Stimulated activated CD4-positive, alpha-beta T cell treated with anti-CD3 and anti-CD28 coated beads, Interleukin-4, amount 100 ng/mL, for 48 hours (primary cell): Measurements from ENCODE around the gene CENPT.
A peak's percentile ranks its signal among the peaks of the same experiment; 100 is the strongest.

ENCODE experiments used
- DNase-seq, 2 donors: peaks; one replicate each; pipeline ENCODE4 v3.0.0-alpha.2; 2020; ENCODE audit warnings: low read depth in 2 of 2

Gene CENPT

GRCh38 chr16:67807148-67807682 lies 40.3 kb downstream of the CENPT start:
- no peak for DNase-seq

DNA sequence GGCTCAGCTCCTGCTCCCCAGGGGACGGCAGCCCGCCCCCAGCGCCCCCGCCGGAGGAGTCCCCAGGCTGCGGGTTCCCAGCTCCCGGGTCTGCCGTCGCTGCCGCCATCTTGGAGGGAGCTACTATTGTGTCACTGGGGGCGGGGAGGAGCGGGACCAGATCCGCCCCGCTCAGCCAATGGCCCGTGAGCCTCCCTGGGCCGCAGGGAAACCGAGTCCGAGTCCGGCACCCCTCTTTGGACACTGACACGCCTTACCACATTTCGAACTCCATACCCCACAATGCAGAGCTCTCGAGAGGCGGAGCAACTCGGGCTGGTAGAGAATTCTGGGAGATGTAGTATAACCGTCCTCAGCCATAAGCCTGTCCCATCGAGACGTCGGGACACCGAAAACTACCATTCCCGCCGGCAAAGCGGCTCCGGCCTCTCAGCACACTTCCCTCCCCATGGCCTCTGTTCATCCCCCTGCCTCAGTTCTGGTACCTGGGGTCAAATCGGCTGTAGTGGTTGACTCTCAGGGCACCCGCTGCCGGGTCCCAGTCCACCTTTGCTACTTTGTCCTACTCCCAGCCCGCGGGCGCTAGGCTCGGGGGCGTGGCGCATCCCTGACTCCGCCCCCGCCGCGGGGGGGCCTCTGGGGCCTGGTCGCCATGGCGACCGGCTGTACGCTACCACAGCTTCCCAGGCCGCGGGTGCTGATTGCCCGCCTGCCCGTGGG lies 40.9 kb downstream of the CENPT start, which contains the start of the genes RANBP10 and TSNAXIP1:
Gene RANBP10, minus strand, starts transcription at position 133 of the 720 bp plus-strand sequence. Its CDS starts 24 bp downstream, at position 109.
Gene TSNAXIP1, plus strand, starts transcription at position 462 of the 720 bp plus-strand sequence. CDS start 261 bp downstream, outside the sequence.
- peak; percentile 89 to 95 for DNase-seq

GRCh38 chr16:67805718-67806427 lies 41.6 kb downstream of the CENPT start:
- no peak for DNase-seq

- DNase-seq: no peak
Observed at GRCh38 chr16:67804853-67805542, 42.5 kb downstream of the CENPT start.

GRCh38 chr16:67803894-67804293 lies 43.6 kb downstream of the CENPT start:
- no peak for DNase-seq

GRCh38 chr16:67801883-67802282 lies 45.6 kb downstream of the CENPT start:
- DNase-seq: no peak

DNA sequence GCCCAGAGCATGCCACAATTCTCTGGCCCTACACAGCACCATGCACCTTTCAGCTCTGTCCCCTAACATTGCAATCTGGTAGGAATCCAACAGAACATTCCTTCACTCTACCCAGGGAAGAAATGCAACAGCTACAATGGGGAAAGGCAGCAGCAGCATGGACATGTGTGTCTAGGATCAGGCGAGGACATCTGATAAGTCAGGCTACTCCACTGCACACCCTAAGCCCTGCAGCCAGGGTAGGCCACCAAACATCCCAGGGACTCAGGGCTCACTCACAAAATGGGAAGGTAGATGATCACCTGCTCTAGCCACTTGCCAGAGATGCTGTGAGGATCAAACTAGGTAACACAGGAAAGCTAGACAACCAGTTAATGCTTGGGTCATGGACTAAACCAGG lies 46.3 kb downstream of the CENPT start:
- no peak for DNase-seq

GRCh38 chr16:67800338-67800926 lies 47.1 kb downstream of the CENPT start:
- no peak for DNase-seq

GRCh38 chr16:67796099-67796718 lies 51.3 kb downstream of the CENPT start:
- DNase-seq: no peak

GRCh38 chr16:67790071-67790470 lies 57.4 kb downstream of the CENPT start:
- no peak for DNase-seq

GRCh38 chr16:67786491-67786890 lies 61.0 kb downstream of the CENPT start:
- DNase-seq: no peak

DNA sequence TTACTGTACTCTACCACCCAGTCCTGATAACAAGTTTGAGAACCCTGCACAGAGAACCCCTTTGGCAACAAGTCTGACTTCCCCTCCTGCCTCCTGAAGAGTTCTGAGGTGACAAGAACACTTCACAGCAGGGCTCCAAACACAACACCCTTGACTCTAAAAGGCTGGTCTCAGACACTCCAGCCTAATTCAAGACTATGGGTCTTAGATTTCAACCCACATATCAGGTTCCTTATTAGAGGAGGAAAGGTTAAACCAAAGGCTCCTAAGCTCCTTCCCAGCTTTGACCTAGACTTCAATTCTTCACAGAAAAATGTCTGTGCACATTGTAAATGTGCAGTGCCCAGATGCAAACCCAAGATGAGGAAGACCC lies 64.2 kb downstream of the CENPT start:
- no peak for DNase-seq

DNA sequence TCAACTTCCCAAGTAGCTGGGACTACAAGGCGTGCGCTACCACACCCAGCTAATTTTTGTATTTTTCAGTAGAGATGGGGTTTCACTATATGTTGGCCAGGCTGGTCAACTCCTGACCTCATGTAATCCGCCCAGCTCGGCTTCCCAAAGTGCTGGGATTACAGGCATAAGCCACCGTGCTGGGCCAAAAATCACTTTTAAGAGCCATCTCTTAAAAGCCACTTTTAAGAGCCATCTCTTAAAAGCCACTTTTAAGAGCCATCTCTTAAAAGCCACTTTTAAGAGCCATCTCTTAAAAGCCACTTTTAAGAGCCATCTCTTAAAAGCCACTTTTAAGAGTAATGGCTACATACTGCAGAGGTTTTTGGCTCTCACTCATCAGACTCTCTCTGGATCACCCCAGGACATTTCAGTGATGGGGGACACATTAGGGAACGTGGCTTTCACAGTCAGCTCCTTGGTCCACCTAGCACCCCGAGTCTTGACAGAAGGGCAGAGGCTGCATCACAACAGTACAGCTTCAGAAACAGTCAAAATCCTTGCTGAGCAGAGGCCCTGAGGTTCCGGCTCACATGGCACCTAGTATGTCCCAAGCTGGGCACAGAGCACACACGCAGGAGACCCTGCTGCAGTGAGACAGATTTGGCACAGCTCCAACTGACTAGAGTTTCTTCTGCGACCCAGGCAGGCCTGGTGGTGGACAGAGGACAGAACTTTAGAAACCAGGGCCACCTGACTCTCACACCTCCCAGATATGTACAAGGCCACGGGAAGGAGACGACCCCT lies 64.7 kb downstream of the CENPT start:
- DNase-seq: no peak

DNA sequence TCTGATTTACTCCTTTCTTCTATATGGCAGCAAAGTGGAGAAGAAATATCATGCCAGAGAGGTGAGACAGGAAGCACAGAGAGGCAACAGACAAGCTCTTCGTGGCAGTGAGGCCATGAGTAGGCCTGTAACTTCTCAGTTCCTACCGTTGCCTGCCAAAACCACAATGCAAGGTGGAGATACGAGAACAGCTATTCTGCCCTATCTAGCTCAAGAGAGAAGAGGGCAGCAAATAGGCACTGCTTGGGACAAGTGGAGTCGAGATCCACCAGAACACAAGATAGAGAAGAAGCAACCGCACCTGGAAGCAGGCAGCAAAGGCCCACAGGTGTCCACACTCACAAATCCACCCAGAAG lies 66.0 kb downstream of the CENPT start:
- no peak for DNase-seq

- DNase-seq: no peak
Observed at GRCh38 chr16:67780847-67781564, 66.5 kb downstream of the CENPT start.

DNA sequence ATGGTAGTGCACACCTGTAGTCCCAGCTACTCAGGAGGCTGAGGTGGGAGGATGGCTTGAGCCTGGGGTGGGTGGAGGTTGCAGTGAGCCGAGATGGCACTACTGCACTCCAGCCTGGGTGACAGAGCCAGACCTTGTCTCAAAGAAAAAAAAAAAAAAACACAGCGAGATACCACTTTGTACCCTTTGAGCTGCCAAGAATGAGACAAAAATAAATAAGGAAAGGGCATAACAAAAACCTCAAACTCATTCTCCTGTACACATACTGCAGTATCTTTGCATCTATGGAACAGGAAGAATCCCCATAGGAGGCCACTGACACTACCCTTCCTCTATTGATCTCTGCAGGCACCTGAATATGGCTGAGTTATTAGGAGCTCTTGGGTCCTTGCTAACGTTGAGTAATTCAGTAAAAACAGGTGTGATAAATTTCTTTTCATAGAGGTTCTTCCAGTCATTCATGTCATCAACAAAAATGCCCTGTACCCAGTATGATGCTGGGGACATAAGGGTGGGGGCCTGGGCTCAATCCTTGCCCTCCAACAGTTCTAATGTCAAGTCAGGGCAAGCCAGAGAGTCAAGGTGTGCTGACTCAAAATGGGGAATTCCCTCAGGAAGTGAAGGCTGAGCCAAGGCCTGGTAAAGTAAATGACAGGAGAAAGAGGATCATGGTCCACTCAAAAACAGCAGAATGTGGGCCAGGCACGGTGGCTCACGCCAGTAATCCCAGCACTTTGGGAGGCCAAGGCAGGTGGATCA lies 68.1 kb downstream of the CENPT start:
- no peak for DNase-seq
